Putamen (tissue), 1 donor: ENCODE results near the gene CDR2L.
A peak's percentile ranks its signal among the peaks of the same experiment; 100 is the strongest.

Source experiments
- DNase-seq: peaks from one replicate; pipeline ENCODE4 v3.0.0-alpha.2; 2016; ENCODE audit warnings: low spot score

Gene CDR2L

GRCh38 chr17:74987418-74987908 is at the start of gene CDR2L:
CDR2L (plus strand) TSS chr17:74987632; CDS start chr17:74988044, 412 bp downstream.
- peak; percentile 96 for DNase-seq

- no peak for DNase-seq
Observed at GRCh38 chr17:74938194-74938950, 49.1 kb upstream of the CDR2L start.

GRCh38 chr17:74939534-74939933 is 47.9 kb upstream of the CDR2L start:
- no peak for DNase-seq

GRCh38 chr17:74941128-74941725 is 46.2 kb upstream of the CDR2L start:
- DNase-seq, result no peak

- no peak for DNase-seq
Observed at GRCh38 chr17:74943808-74944522, 43.5 kb upstream of the CDR2L start.

- DNase-seq, result no peak
Observed at GRCh38 chr17:74945543-74945942, 41.9 kb upstream of the CDR2L start.

GRCh38 chr17:74946641-74947040 is 40.8 kb upstream of the CDR2L start:
- no peak for DNase-seq

GRCh38 chr17:74947041-74947754 is 40.2 kb upstream of the CDR2L start:
- no peak for DNase-seq

GRCh38 chr17:74949455-74950115 is 37.8 kb upstream of the CDR2L start:
- DNase-seq, result no peak

- DNase-seq, result no peak
Observed at GRCh38 chr17:74950207-74950606, 37.2 kb upstream of the CDR2L start.

- no peak for DNase-seq
Observed at GRCh38 chr17:74951065-74951464, 36.4 kb upstream of the CDR2L start.

GRCh38 chr17:74951680-74952421 is 35.6 kb upstream of the CDR2L start:
- DNase-seq, result no peak

- no peak for DNase-seq
Observed at GRCh38 chr17:74952431-74953133, 34.9 kb upstream of the CDR2L start.

- no peak for DNase-seq
Observed at GRCh38 chr17:74953134-74953687, 34.2 kb upstream of the CDR2L start.

GRCh38 chr17:74954115-74954514 is 33.3 kb upstream of the CDR2L start:
- DNase-seq, result no peak

GRCh38 chr17:74954665-74955421 is 32.6 kb upstream of the CDR2L start:
- DNase-seq, result no peak

- no peak for DNase-seq
Observed at GRCh38 chr17:74956093-74956492, 31.3 kb upstream of the CDR2L start.

- no peak for DNase-seq
Observed at GRCh38 chr17:74957935-74958740, 29.3 kb upstream of the CDR2L start.
